Bronchial epithelial cell (primary cell): Measurements from ENCODE around the gene UNC5A. TPM values are rescaled to one million over a fixed set of nuclear protein-coding genes. Genes with fewer than 3 reads are reported as not detected.

Source experiments
- DNase-seq: peaks from one replicate; pipeline ENCODE4 v3.0.0-alpha.2; 2010; ENCODE audit warnings: low read depth
- FAIRE-seq: peaks from 2 replicates; lab custom pipeline; 2011; peaks lifted over from hg19 to GRCh38; lab: Jason Lieb, UNC
- H3K27me3 ChIP-seq: 2 replicates; pipeline ENCODE4 v1.5.1; 2011; ENCODE audit warnings: low read length; ENCODE audit not compliant: control insufficient read depth, insufficient read depth
- H3K36me3 ChIP-seq: 2 replicates; pipeline ENCODE4 v1.5.1; 2011; ENCODE audit warnings: low read length; ENCODE audit not compliant: control insufficient read depth, insufficient read depth
- H3K4me3 ChIP-seq: 2 replicates; pipeline ENCODE4 v1.5.1; 2011; ENCODE audit warnings: mild to moderate bottlenecking, low read depth, low read length, control low read depth
- CTCF ChIP-seq: IDR thresholded peaks from 2 replicates; pipeline ENCODE4 v1.5.1; 2011; ENCODE audit warnings: mild to moderate bottlenecking, moderate library complexity, low read length, control low read depth, inconsistent platforms; ENCODE audit not compliant: insufficient read depth, severe bottlenecking
- total RNA-seq: library from RNA; depleted of rRNA; stranded (reverse); fragments of >200 nt; gene quantifications from 2 replicates; pipeline ENCODE4 v1.2.1, GENCODE V29; 2014

Gene UNC5A
- total RNA-seq, 1 donor from 2014 or later, result not detected

GRCh38 chr5:176922817-176923216 lies 112.5 kb downstream of the UNC5A start:
- Histone ChIP-seq H3K4me3 (no peak overlapping the region), H3K36me3 (no peaks in the 10 kb centered on the region), H3K27me3 (no peaks in the 10 kb centered on the region)
- DNase-seq, result no peak
- no peak for TF ChIP-seq CTCF
- FAIRE-seq, result no peak

- FAIRE-seq, result no peak
- no peak for TF ChIP-seq CTCF
- Histone ChIP-seq H3K27me3 (no peaks in the 10 kb centered on the region), H3K36me3 (peaks cover 3% of the 10 kb centered on the region), H3K4me3 (no peak overlapping the region)
- peak; percentile 13 for DNase-seq
These were observed 117.2 kb downstream of the UNC5A start for GRCh38 chr5:176927562-176927961.

- Histone ChIP-seq H3K4me3 (no peak overlapping the region), H3K27me3 (no peaks in the 10 kb centered on the region), H3K36me3 (peaks cover 5% of the 10 kb centered on the region)
- DNase-seq (no peak), FAIRE-seq (no peak)
- no peak for TF ChIP-seq CTCF
These were observed 119.3 kb downstream of the UNC5A start for GRCh38 chr5:176929654-176930053.

Other genes with a start within 250 kb of the UNC5A start
- 1.6 and 2.8 TPM in 2 replicates for gene GPRIN1, start 200.4 kb upstream of the UNC5A start, total RNA-seq
- not detected in 2 replicates for gene SNCB, start 180.0 kb upstream of the UNC5A start, total RNA-seq
- not detected in 2 replicates for gene EIF4E1B, start 179.9 kb upstream of the UNC5A start, total RNA-seq
- gene TSPAN17, start 163.1 kb upstream of the UNC5A start, total RNA-seq, result 46.3 and 55.9 TPM in 2 replicates
- gene HK3, start 88.8 kb downstream of the UNC5A start, total RNA-seq, result under 0.01 TPM in 1 of 2 replicates, not detected in the other
- gene UIMC1, start 196.2 kb downstream of the UNC5A start, total RNA-seq, result 22.0 and 24.5 TPM in 2 replicates
- 7.1 and 9.1 TPM in 2 replicates for gene ZNF346, start 212.1 kb downstream of the UNC5A start, total RNA-seq